Measurements from ENCODE around the gene CKAP2L. TPM values are rescaled to one million over a fixed set of nuclear protein-coding genes. Genes with fewer than 3 reads are reported as not detected.

Gene CKAP2L
- total RNA-seq, 1 experiment from 2014 or later = 23.0 TPM

GRCh38 chr2:112792419-112792818, 28.0 kb upstream of the CKAP2L start:
- no peak for DNase-seq (ENCODE audit: low read depth)

- DNase-seq (ENCODE audit: low read depth) = no peak
Measured at GRCh38 chr2:112791693-112792230, 27.4 kb upstream of the CKAP2L start.

GRCh38 chr2:112791019-112791418, 26.6 kb upstream of the CKAP2L start:
- no peak for DNase-seq (ENCODE audit: low read depth)

- DNase-seq (ENCODE audit: low read depth) = no peak
Measured at GRCh38 chr2:112790305-112790704, 25.9 kb upstream of the CKAP2L start.

- no peak for DNase-seq (ENCODE audit: low read depth)
Measured at GRCh38 chr2:112789186-112789585, 24.8 kb upstream of the CKAP2L start.

- DNase-seq (ENCODE audit: low read depth) = no peak
Measured at GRCh38 chr2:112788653-112789052, 24.2 kb upstream of the CKAP2L start.

GRCh38 chr2:112787729-112788393, 23.5 kb upstream of the CKAP2L start:
- DNase-seq (ENCODE audit: low read depth) = no peak

- peak; percentile 63 for DNase-seq (ENCODE audit: low read depth)
Measured at GRCh38 chr2:112787294-112787693, 22.9 kb upstream of the CKAP2L start.

- peak; percentile 82 for DNase-seq (ENCODE audit: low read depth)
Measured at GRCh38 chr2:112784199-112785189, 20.1 kb upstream of the CKAP2L start, which contains the start of gene IL1A. TSS of gene IL1A (minus strand) at chr2:112784493. CDS start at chr2:112783770, 723 bp downstream.

GRCh38 chr2:112783187-112783714, 18.8 kb upstream of the CKAP2L start:
- DNase-seq (ENCODE audit: low read depth) = no peak

GRCh38 chr2:112782234-112782799, 17.9 kb upstream of the CKAP2L start:
- no peak for DNase-seq (ENCODE audit: low read depth)

- no peak for DNase-seq (ENCODE audit: low read depth)
Measured at GRCh38 chr2:112779598-112779997, 15.2 kb upstream of the CKAP2L start.

GRCh38 chr2:112777036-112777435, 12.6 kb upstream of the CKAP2L start:
- no peak for DNase-seq (ENCODE audit: low read depth)

- no peak for DNase-seq (ENCODE audit: low read depth)
Measured at GRCh38 chr2:112776113-112776512, 11.7 kb upstream of the CKAP2L start.

- DNase-seq (ENCODE audit: low read depth) = no peak
Measured at GRCh38 chr2:112774536-112775285, 10.3 kb upstream of the CKAP2L start.

GRCh38 chr2:112773556-112773955, 9.1 kb upstream of the CKAP2L start:
- no peak for DNase-seq (ENCODE audit: low read depth)

GRCh38 chr2:112772911-112773475, 8.6 kb upstream of the CKAP2L start:
- DNase-seq (ENCODE audit: low read depth) = no peak

- no peak for DNase-seq (ENCODE audit: low read depth)
Measured at GRCh38 chr2:112772322-112772721, 7.9 kb upstream of the CKAP2L start.

- peak; percentile 45 for DNase-seq (ENCODE audit: low read depth)
Measured at GRCh38 chr2:112768432-112768831, 4.0 kb upstream of the CKAP2L start.

- no peak for DNase-seq (ENCODE audit: low read depth)
Measured at GRCh38 chr2:112767693-112768330, 3.4 kb upstream of the CKAP2L start.

All from M059J (cell line).